GM21526 (cell line): ENCODE measurements around the gene CDH13.

Experiments used
- ATAC-seq: cut with Tn5 transposase; IDR thresholded peaks from one replicate; pipeline ENCODE4 v1.9.1; 2021; ENCODE audit warnings: moderate library complexity; ENCODE audit not compliant: unreplicated experiment, low FRiP score

CDH13 gene

DNA sequence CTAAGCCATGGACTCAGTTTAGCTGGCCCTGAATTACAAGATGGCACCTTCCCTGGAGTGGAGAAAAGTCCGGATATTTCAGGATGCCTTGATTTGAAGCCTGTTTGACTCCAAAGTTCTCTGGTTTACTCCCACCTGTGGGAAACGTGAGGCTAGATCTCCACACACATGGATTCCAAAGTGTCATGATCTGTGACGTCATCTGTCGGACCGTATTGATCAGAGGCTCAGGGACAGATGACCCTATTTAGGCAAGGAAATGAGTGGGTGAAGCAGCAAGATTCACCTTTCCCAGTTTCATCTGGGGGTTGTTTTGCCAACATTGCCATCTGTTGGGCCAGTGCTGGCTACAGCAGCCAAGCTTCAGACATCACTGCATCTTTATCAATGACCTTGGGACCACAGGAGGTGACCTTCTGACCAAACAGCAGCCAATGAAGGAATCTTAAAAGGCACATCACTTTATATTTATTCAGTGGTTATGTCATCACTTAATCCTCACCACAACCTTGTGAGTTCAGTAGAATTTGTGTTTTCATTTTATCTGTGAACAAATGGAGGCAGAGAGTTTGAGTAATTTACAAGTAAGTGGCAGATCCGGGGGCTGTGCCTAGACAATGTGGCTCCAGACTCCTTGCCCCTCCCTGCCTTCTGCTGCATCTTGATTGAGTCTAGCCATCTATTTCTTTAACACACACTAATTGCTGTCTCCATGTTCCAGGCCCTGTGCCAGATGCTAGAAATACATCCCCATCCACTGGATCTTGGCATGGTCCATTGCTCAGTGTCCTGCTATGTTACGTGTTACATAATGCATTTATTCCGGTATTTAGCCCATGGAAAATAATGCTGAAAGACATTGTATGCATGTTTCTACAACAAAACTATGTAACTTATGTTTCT lies 1.5 kb upstream of the CDH13 start:
- no peak for ATAC-seq

DNA sequence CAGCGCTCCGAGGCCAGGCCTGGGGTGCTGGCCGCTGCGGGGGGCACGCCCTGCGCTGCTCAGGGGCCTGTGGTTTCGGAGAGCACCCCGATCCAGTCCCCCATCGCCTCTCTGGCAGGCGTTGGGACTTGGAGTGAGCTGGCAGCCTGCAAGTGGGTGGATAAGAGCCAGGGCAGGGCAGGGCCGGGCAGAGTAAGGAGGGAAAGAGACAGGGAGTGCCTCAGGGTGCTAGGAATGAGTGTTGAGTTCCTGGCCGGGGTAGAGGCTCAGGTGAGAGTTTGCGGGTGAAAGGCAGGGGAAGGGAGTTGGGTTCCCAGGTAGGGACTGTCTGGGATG lies 1.3 kb downstream of the CDH13 start:
- no peak for ATAC-seq

DNA sequence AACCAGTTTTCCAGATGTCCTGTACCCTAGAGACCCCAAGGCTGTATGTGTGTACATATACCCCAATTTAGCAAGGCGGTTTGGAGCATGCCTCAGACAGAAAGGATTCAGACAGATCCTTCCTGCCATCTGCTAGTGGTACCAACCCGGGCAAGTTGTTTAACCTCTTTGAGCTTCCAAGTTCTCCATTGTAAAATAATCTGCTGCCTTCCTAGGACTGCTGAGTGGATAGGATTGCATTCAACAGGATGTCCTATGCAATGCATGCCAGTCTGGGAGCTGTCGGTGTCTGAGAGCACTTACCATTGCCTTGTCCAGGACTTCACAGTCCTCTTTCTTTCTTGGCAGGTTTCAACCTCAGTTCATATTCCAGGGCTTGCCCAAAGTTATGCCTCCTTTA lies 1.9 kb downstream of the CDH13 start:
- no peak for ATAC-seq

DNA sequence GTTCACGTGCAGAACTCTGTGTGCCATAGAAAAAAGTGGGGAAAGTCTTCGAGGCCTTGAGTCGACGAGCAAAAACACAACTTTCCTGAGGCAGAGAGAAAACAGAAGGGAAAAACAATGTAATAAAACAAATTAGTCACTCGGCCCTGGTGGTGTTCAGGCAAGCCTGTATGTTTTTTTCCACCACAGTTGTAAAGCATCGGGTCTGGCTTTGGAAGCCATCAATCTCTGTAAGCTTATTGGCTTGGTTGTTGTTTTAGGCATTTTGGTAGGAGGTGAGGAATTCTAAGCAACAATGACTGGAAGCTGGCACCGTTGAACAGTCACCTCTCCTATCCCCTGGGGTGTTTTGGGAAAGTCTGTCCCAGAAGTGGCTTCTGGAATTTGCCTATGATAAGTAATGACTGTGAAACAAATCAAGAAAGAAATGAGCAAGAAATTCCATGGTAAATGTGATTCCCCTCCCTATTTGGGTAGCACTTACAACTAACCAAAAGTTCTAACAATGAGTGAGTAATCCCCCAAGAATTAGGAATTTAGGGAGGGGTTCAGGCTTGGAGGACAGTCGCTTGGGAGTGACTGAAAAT lies 2.8 kb downstream of the CDH13 start:
- ATAC-seq: no peak

DNA sequence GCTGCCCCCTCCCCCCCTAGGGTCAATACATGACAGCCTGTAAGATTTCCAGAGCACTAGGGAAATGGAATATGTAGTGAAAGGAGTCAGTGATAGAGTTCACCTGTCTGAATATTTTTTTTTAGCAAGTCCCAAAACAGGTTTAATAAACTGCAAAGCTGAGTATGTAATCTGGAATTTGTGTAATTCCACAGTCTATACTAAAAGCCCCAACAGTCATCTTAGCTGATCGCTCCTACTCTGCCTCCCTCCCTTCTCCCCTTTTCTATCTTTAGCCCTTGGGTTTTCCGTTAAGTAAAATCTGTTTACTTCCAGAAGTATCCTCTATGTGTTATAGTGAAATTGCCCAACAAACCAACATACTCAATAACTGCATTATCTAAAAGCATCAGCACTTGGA lies 3.5 kb downstream of the CDH13 start:
- ATAC-seq: no peak

DNA sequence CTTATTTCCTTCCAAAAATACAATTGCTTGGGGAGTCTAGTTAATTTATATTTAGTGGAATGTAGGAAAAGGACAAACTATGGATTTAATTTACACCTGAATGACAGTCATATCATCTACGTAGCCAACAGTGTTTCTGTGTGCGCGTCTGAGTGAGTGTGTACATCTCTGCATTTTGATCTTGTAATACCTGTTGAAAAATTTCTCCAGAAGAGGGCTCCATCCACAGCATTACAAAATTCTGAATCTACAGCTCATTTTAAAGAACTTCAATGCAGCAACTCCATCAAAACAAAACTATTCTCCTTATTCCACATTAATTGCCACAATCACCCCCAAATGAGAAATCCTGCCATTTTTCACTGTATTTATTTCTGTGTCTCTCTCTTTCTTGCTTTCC lies 3.9 kb downstream of the CDH13 start:
- ATAC-seq: no peak

DNA sequence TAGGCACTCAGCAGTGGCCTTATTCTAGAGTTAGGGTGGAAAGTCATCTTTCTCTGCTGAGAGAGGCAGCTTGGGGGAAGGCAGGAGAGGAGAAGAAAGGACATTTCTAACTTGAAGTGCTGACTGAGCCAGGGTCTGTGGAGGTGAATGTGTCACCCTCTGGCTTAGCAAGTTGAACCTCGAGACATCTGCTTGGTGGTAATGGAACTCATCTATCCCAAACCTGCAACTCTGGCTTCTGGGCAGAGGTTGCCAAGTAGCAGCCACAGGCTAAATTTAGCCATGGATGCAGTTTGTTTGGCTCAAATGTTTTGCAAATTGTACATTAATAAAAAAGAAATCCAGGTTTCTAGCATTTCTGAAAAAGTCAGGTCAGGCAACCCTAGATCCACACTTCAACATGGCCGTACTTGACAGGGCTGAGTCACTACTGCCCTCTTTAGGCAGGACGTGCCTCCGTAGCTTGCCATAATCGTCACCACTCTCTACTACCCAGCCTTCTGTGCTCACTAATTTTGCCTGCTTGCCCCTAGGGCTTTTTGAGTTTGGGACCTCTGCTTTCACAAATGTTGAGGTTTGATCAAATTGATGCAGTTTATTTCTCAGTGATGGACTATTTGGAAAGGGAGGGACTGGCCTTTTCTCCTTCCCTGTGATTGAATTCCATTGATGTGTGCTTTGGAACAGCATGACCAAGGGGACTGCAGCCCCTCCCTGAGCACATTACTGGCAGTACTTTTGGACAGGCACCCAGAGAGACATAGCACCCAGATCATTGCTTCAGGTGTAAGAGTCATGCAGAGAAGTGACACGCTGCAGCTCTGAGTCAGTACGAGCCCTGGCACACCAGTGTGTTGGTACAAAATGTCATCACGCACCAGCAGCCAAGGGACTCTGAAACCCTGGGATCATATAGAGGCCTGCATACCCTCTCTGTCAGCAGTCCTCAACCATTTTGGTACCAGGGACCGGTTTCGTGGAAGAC lies 5.2 kb downstream of the CDH13 start:
- no peak for ATAC-seq

DNA sequence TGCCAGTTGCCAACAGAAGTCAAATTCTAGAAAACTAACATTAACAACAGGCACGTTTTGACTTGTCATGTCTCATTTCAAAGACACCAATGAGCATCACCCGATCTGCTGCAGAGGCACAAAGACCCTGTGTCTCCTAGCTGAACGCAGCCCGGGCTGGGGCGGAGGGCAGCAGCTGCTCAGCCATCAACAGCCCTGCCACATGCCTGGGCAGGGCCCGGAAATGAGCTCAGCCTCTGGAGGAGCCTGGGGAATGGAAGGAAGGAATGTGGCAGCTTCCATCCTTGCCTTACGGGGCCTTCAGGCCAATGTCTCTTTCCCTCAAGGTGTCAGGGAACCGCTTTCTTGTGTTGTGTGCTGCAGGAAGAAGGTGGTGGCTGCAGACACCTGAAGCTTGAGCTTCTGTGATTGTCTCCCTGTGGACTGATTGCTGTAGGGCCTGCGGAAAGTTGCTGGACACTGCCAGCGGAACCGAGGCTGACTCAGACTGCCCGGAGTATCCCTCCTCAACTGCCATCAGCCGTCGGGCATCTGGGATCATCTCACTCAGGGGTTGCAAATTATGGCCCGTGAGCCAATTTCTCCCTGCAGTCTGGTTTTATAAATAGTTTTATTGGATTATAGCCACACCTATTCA lies 7.3 kb downstream of the CDH13 start:
- ATAC-seq: no peak

DNA sequence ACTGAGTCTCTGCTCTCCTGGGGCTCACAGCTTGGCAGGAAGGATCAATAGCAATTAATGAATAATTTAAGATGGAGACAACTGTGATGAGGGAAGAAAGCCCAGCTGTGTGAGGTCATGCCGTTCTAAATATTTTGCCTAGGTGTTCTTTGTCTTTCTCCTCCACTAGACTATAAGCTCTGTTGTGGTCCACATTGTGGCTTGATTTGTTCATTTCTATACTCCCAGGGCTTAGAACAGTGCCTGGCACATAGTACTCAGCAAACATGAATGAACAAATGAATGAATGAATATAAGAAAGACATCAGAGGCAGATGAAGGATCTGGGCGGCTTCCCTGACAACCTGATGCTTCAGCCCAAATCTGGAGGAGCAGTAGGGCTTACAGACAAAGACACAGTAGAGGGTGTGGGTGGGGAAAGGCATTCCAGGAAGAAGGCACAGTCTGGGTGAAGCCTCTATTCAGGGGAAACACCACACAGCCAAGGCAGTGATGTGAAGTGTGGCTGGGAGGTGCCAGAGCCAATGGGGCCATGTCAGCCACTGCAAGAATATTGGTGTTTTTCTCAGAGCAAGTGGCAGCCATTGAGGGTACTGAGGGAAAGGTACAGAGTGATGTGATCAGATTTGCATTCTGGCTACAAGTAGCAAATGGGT lies 8.3 kb downstream of the CDH13 start:
- no peak for ATAC-seq

DNA sequence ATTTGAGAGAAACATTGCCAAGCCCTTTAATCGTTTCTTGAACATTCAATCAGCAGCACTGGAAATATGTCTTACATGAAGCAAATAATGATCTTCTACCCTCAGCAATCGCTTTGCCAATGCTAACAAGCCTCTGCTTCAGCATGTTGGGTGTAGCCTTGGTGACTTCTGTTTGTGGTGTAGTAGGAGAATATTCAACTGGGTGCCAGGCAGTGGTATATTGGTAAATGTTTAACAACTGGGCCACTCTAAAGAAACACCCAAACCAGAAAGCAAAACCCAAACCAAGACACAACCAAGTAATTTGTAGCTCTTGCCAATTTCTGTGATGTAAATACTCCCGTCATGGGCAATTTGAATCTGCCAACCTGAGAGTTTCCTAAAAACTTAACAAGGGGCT lies 9.7 kb downstream of the CDH13 start:
- ATAC-seq: no peak

DNA sequence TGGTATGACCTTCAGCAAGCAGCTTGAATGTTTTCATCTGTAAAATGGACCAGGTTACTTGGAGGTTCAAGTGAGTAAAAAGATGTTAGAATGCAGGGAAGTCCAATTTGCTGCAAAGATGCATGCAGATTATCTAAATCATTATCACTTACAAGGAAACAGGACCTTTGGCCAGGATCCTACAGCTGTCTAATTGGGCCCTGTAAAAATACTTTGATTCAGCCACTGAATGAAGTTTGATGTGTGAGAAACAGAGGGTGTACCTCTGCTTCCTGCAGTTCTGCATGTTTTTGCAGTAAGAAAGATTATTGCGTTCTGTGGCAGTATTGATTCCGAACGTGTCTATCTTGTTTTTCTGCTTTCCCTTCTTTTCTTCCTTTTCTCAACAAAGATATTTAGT lies 10.2 kb downstream of the CDH13 start:
- no peak for ATAC-seq

DNA sequence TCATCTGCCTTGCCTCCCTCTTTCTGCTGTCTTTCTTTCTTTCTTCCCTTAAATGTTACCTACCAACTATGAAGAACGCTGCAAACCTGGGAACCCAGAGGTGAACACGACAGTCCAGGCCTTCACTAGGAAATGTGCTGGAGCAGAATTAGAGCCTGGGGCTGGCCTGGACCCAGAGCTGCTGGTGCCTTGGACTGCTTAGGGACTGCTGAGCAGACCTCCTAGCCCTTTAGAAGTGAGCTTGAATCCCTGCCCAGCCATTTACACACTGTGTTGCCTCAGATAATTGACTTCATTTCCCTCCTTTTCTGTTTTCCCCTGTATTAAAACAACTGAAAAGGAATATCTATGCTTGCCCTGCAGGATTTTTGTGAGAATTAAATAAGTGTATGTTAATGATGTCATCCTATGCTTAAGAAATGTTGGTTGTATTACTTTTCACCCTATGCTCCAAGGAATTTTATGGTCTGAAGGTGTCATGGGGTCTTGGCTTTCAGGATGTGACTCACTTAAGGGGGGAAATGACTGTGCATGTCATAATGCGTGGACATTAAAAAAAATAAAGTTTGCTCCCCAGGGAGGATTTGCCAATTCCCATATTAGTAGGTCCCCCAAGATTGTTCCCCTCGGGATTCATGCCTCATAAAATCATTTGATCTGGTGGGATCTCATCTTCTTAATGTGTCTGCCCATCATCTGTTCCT lies 11.5 kb downstream of the CDH13 start:
- ATAC-seq: no peak

DNA sequence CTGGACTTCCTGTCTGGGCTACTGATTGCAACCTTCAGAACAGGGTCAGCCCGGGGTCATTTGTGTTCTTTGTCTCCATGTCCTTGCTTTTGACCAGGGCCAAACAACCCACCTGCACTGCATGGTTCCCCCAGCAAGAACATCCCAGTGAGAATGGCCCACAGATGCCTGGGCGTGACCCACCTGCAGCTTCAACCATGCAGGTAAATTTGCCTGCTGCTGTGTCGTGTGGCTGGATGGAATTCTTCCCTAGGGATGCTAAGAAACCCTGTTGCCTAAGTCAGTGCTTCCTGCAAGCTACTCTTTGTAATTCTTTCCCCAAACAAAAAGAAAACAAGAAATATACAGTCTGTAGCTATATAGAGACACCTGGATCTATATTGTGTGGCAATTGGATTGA lies 12.5 kb downstream of the CDH13 start:
- no peak for ATAC-seq

DNA sequence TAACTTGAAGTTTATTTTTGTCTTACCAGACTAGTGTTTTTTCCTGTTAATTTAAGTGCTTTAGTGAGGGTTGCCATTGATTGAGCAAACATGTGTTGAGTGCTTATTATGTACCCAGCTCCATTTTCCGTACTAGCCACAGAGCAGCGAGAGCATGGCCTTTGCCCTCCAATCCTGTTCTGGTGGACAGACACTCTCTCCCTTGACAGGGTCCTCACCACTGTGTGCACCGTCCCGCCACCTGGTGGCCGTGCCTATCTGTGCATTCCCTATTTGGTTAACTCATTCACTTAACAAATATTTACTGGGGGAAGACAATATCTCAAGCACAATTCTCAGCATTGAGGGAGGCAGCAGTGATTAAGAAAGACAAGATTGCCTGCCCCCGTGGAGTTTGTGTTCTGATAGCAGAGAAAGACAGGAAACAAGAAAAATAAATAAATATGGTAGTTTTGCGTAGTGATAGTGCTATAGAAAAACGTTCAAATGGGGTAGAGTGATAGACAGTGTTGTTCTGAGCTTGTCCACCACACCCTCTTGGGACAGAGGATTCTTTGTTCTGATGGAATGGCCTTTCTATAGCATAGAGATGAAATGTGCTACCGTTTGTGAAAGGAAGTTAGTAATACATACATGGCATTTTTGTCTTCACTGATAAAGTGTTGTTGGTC lies 13.0 kb downstream of the CDH13 start:
- no peak for ATAC-seq

DNA sequence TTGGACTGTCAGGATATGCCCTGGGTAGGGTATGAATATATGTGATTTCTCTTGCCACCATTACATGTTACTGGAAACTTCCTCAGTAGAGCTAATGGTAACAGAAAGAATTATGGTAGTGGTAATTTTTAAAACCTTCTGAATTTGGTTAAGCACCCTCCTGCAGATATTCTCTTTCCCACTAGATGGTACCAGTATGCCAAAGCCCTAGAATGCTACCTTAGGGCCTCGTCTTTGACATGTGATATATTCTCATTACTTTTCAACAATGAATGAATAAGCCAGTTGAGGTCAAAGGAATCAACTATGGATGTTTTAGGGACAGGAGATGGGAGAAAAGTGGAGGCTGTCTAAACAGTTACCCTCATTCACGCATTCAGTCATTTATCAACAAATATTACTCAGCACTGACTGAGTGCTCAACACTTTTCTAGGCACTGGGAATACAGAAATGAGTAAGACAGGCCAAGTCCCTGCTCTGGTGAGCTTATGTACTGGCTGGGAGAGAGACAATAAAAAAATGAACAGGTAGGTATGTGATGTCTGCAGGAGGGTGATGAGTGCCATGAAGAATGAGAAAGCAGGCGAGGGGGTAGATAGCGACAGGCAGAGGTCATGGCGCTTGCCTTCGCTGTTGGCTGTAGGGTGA lies 14.7 kb downstream of the CDH13 start:
- ATAC-seq: no peak

DNA sequence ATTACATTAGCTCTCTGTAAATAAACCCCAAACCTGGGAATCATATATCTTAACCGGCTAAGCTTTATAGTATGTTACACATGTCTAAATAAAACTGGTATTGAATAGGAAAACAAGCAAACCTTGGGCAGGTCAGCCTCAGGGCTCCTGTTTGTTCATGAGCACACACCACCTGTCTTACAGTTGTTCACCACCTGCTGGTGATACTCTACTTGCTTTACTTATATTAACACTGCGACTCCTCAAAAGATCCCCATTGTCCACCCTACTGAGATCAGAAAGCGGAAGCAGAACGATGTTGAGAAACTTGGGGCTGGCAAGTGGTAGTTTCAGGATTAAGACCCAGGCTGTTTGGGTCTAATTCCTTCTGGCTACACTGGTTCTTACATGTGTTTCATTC lies 16.4 kb downstream of the CDH13 start:
- ATAC-seq: no peak

DNA sequence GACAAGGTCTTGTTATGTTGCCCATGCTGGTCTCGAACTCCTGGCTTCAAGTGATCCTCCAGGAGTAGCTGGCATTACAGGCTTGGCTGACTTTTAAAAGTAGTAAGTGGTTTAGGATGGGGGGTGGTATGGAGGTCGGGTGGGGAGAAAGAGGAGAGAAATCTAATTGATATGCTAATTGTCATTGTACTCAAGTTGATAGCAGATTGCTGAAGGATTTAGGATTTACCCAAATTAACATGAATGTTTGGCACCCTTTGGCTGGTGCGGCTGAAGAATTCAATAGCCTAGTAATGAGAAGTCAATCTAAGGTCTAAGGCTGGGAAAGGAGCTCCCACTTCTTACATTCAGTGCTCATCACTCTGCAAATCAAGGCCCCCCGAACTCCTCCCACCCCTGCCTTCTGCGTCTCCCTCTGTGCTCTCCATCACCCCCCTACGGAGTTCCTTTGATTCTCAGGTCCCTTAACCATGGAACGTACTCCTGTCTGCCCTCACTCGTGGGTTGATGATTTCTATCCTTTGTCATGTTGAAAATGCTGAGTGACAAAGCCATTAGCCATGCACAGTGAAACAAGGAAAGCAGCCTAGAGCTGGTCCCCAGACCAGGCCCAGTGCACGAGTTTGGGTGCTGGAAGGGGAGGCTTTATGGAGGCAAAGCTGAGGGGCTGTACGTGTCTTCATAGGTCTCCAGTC lies 17.3 kb downstream of the CDH13 start:
- ATAC-seq: no peak

DNA sequence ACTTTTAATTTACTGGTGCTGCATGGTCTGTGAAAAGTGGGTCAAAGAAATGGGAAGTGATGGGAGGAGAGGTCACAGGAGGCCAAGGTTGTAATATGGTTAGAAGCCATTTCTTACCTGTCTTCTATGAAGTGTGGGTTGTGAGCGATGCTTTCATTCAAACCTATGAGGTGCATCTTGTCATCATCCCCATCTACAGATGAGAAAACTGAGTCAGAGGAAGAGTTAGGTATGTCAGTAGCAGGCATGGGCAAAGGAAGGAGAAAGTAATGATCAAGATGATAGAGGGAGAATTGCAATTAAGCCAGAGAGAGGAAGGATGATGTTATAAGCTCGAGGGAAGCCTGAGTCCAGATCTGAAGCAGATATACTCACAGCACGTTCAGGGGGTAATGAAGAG lies 19.7 kb downstream of the CDH13 start:
- ATAC-seq: no peak
